Rectal smooth muscle tissue (tissue), 1 donor: Measurements from ENCODE around the gene NDUFV1.
"Not testable (repeated sequence)": the region's sequence is repeated elsewhere in the genome, so short reads cannot be mapped to it uniquely, and the experiment has no call there.

ENCODE experiments used
- H3K27ac ChIP-seq: one replicate; pipeline ENCODE4 v1.7.0; 2013; ENCODE audit warnings: low read depth, low read length, inconsistent platforms
- H3K27me3 ChIP-seq: one replicate; pipeline ENCODE4 v1.7.0; 2013; ENCODE audit warnings: low read length; ENCODE audit not compliant: control insufficient read depth, insufficient read depth
- H3K36me3 ChIP-seq: one replicate; pipeline ENCODE4 v1.7.0; 2013; ENCODE audit warnings: low read length; ENCODE audit not compliant: control insufficient read depth, insufficient read depth
- H3K4me1 ChIP-seq: one replicate; pipeline ENCODE4 v1.7.0; 2013; ENCODE audit warnings: low read length; ENCODE audit not compliant: control insufficient read depth, insufficient read depth
- H3K4me3 ChIP-seq: one replicate; pipeline ENCODE4 v1.7.0; 2013; ENCODE audit warnings: low read length
- H3K9ac ChIP-seq: one replicate; pipeline ENCODE4 v1.7.0; 2013; ENCODE audit warnings: low read length

The NDUFV1 gene

GRCh38 chr11:67616431-67617242 lies 9.9 kb downstream of the NDUFV1 start:
- Histone ChIP-seq H3K9ac (no peak overlapping the region), H3K4me1 (no peaks in the 10 kb centered on the region), H3K36me3 (peaks cover 6% of the 10 kb centered on the region), H3K27ac (no peak overlapping the region), H3K4me3 (no peak overlapping the region), H3K27me3 (peaks cover 3% of the 10 kb centered on the region)

GRCh38 chr11:67617243-67617953 lies 10.7 kb downstream of the NDUFV1 start:
- Histone ChIP-seq H3K9ac (no peak overlapping the region), H3K27me3 (peaks cover 3% of the 10 kb centered on the region), H3K36me3 (no peaks in the 10 kb centered on the region), H3K4me3 (no peak overlapping the region), H3K4me1 (no peaks in the 10 kb centered on the region), H3K27ac (no peak overlapping the region)

GRCh38 chr11:67618901-67619659 lies 12.3 kb downstream of the NDUFV1 start:
- not testable (repeated sequence) for H3K4me3 ChIP-seq, H3K4me1 ChIP-seq, H3K9ac ChIP-seq, H3K27me3 ChIP-seq, H3K36me3 ChIP-seq, H3K27ac ChIP-seq

- H3K4me1 ChIP-seq, H3K36me3 ChIP-seq, H3K27me3 ChIP-seq, H3K9ac ChIP-seq, H3K4me3 ChIP-seq, H3K27ac ChIP-seq: not testable (repeated sequence)
These were observed 13.2 kb downstream of the NDUFV1 start for GRCh38 chr11:67619683-67620618.

- not testable (repeated sequence) for H3K9ac ChIP-seq, H3K4me3 ChIP-seq, H3K27me3 ChIP-seq, H3K36me3 ChIP-seq, H3K27ac ChIP-seq, H3K4me1 ChIP-seq
These were observed 13.9 kb downstream of the NDUFV1 start for GRCh38 chr11:67620621-67621020.

GRCh38 chr11:67621928-67622327 lies 15.2 kb downstream of the NDUFV1 start:
- H3K4me1 ChIP-seq, H3K36me3 ChIP-seq, H3K9ac ChIP-seq, H3K27me3 ChIP-seq, H3K4me3 ChIP-seq, H3K27ac ChIP-seq: not testable (repeated sequence)

- H3K4me1 ChIP-seq, H3K4me3 ChIP-seq, H3K36me3 ChIP-seq, H3K27me3 ChIP-seq, H3K27ac ChIP-seq, H3K9ac ChIP-seq: not testable (repeated sequence)
These were observed 16.2 kb downstream of the NDUFV1 start for GRCh38 chr11:67622905-67623304.

- H3K4me3 ChIP-seq, H3K27ac ChIP-seq, H3K36me3 ChIP-seq, H3K4me1 ChIP-seq, H3K9ac ChIP-seq, H3K27me3 ChIP-seq: not testable (repeated sequence)
These were observed 17.1 kb downstream of the NDUFV1 start for GRCh38 chr11:67623795-67624194.

GRCh38 chr11:67626131-67626833 lies 19.5 kb downstream of the NDUFV1 start:
- not testable (repeated sequence) for H3K27me3 ChIP-seq, H3K27ac ChIP-seq, H3K9ac ChIP-seq, H3K4me3 ChIP-seq, H3K4me1 ChIP-seq, H3K36me3 ChIP-seq

- Histone ChIP-seq H3K9ac (no peak overlapping the region), H3K4me3 (no peak overlapping the region), H3K27me3 (no peaks in the 10 kb centered on the region), H3K4me1 (peaks cover 6% of the 10 kb centered on the region), H3K36me3 (no peaks in the 10 kb centered on the region), H3K27ac (no peak overlapping the region)
These were observed 20.2 kb downstream of the NDUFV1 start for GRCh38 chr11:67626970-67627369.

GRCh38 chr11:67627441-67627811 lies 20.7 kb downstream of the NDUFV1 start:
- Histone ChIP-seq H3K4me3 (no peak overlapping the region), H3K27me3 (no peaks in the 10 kb centered on the region), H3K4me1 (peaks cover 6% of the 10 kb centered on the region), H3K36me3 (no peaks in the 10 kb centered on the region), H3K27ac (no peak overlapping the region), H3K9ac (no peak overlapping the region)
